Measurements from ENCODE around the gene MRC2.

The MRC2 gene

GRCh38 chr17:62661337-62661736, 33.9 kb downstream of the MRC2 start:
- no peak for DNase-seq

GRCh38 chr17:62662855-62663254, 35.4 kb downstream of the MRC2 start:
- DNase-seq, result no peak

- no peak for DNase-seq
Measured at GRCh38 chr17:62663304-62663703, 35.8 kb downstream of the MRC2 start.

GRCh38 chr17:62664336-62665120, 37.1 kb downstream of the MRC2 start:
- DNase-seq, result no peak

GRCh38 chr17:62665599-62665998, 38.1 kb downstream of the MRC2 start:
- DNase-seq, result no peak

GRCh38 chr17:62666061-62666800, 38.8 kb downstream of the MRC2 start:
- no peak for DNase-seq

GRCh38 chr17:62666801-62667591, 39.5 kb downstream of the MRC2 start:
- no peak for DNase-seq

- no peak for DNase-seq
Measured at GRCh38 chr17:62668091-62668804, 40.8 kb downstream of the MRC2 start.

- no peak for DNase-seq
Measured at GRCh38 chr17:62670202-62670821, 42.8 kb downstream of the MRC2 start.

GRCh38 chr17:62671553-62671952, 44.1 kb downstream of the MRC2 start:
- no peak for DNase-seq

- DNase-seq, result no peak
Measured at GRCh38 chr17:62672957-62673356, 45.5 kb downstream of the MRC2 start.

GRCh38 chr17:62673614-62674362, 46.3 kb downstream of the MRC2 start:
- no peak for DNase-seq

- DNase-seq, result no peak
Measured at GRCh38 chr17:62674363-62674739, 46.9 kb downstream of the MRC2 start.

GRCh38 chr17:62674841-62675240, 47.4 kb downstream of the MRC2 start:
- DNase-seq, result no peak

- no peak for DNase-seq
Measured at GRCh38 chr17:62675260-62675659, 47.8 kb downstream of the MRC2 start.

- DNase-seq, result no peak
Measured at GRCh38 chr17:62675701-62676100, 48.2 kb downstream of the MRC2 start.

GRCh38 chr17:62676231-62676943, 48.9 kb downstream of the MRC2 start:
- no peak for DNase-seq

- no peak for DNase-seq
Measured at GRCh38 chr17:62676952-62677596, 49.6 kb downstream of the MRC2 start.

- no peak for DNase-seq
Measured at GRCh38 chr17:62678214-62678919, 50.9 kb downstream of the MRC2 start.

- no peak for DNase-seq
Measured at GRCh38 chr17:62679866-62680377, 52.5 kb downstream of the MRC2 start.
